ENCODE data around the gene CLK3. TPM values are rescaled to one million over a fixed set of nuclear protein-coding genes. Genes with fewer than 3 reads are reported as not detected.

The CLK3 gene
- polyA plus RNA-seq, 2 of the 4 experiments (the other 2 are of a cell fraction) = 35.7 to 48.2 TPM

DNA sequence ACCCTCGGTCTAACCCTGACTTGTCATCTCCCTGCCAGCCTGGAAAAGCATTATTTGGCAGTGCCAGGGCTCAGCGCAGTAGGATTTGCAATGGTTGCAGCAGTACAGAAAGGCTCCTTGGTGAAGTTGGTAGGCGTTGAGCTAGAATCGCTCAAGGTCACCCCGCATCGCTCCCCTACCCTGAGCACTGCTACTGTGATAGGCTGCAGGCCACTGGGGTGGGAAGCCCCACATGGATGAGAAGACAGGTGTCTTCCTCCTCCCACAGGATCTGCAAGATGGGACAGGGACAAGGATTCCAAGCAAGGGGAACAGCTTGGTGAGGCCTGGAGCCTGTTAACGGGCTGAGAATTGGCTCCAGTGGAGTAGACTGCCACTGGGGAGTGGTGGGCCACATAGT is 10.7 kb downstream of the CLK3 start:
- H3K4me2 ChIP-seq = no peak overlapping the region
- DNase-seq (ENCODE audit: low read depth in 1 of 2, low spot score in 1 of 2) (no peak), ATAC-seq (no peak), FAIRE-seq (no peak)
- H3K4me1 ChIP-seq = no peaks in the 10 kb centered on the region
- no peaks in the 10 kb centered on the region for H3K9me3 ChIP-seq
- 100% methylated on average over 1 of the region's 7 CpGs for WGBS (ENCODE audit: missing lambda C conversion rate)
- ChIA-PET POLR2A (no interaction called here), CTCF (interaction anchor here (0.6 to 23.2 kb wide), 6 partner anchors 6 to 250 kb away, joined by 3 to 701 read pairs (median 112); partner anchors contain the start of gene CLK3)
- TF ChIP-seq FOXS1 (CRISPR knock-in tag; IDR thresholded peaks at IDR 0.05) (no peak), KDM1A (IDR thresholded peaks at IDR 0.05; ENCODE audit: low read depth) (no peak), HEYL (CRISPR knock-in tag; IDR thresholded peaks at IDR 0.05) (no peak), MAFK (IDR thresholded peaks at IDR 0.05; ENCODE audit: partially characterized antibody) (no peak), NR3C1 (IDR thresholded peaks at IDR 0.05) (no peak), JUN (IDR thresholded peaks at IDR 0.05) (no peak), HDAC2 (IDR thresholded peaks at IDR 0.05) (no peak), RCOR1 (IDR thresholded peaks at IDR 0.05; ENCODE audit: low read depth, low read length) (no peak), RNF2 (IDR thresholded peaks at IDR 0.05; ENCODE audit: borderline replicate concordance, low read depth) (no peak), GATA3 (IDR thresholded peaks at IDR 0.05; ENCODE audit: borderline replicate concordance) (no peak), SMC3 (IDR thresholded peaks at IDR 0.05) (no peak), HOXB13 (CRISPR knock-in tag; IDR thresholded peaks at IDR 0.05; ENCODE audit: low read depth) (no peak), MYC (IDR thresholded peaks at IDR 0.05; ENCODE audit: borderline replicate concordance, low read length) (no peak), CHD4 (IDR thresholded peaks at IDR 0.05; ENCODE audit: borderline replicate concordance) (no peak)
- TF ChIP-seq, protein P1, sequence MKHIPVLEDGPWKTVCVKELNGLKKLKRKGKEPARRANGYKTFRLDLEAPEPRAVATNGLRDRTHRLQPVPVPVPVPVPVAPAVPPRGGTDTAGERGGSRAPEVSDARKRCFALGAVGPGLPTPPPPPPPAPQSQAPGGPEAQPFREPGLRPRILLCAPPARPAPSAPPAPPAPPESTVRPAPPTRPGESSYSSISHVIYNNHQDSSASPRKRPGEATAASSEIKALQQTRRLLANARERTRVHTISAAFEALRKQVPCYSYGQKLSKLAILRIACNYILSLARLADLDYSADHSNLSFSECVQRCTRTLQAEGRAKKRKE (CRISPR knock-in tag; IDR thresholded peaks at IDR 0.05; ENCODE audit: low read depth) = no peak
- no peak overlapping the region for H3K27ac ChIP-seq
- H3K4me3 ChIP-seq = no peak overlapping the region

DNA sequence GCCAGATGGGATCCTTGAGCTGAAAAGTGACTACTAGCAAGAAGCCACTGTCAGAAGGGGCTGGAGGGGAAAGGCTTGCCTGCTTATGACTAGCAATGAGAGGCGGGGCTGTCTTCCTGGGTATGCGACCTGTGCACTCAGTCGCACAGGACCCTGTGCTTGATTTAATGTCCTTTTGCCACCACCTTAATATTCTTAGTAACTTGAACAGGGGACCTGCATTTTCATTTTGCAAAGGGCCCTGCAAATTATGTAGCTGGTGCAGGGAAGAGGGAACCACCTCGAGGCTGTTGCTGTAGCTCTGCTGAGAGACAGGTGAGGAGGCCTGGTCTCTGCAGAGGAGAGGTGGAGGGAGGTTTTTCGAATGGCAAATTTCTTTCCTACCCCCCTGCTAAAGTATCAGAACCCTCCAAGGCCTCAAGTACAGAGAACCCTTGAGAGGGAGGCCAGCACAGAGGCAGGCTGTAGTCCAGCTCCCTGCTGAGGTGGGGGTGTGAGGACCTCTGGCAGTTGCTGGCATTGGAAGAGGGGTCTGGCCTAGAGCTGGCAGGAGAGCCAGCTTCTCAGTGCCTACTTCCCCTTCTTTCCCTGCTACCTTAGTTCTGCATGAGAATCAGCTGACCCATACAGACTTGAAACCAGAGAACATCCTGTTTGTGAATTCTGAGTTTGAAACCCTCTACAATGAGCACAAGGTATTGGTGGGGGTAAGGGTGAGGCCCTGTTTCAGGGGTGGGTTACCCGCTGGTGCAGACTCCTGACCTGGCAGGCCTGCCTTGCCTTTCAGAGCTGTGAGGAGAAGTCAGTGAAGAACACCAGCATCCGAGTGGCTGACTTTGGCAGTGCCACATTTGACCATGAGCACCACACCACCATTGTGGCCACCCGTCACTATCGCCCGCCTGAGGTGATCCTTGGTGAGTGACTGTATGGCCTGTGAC is 11.4 kb downstream of the CLK3 start:
- ATAC-seq = no peak
- ChIA-PET CTCF (interaction anchor here (0.6 to 23.2 kb wide), 5 partner anchors 6 to 235 kb away, joined by 3 to 701 read pairs (median 218); partner anchors contain the start of gene CLK3), POLR2A (no interaction called here)
- Histone ChIP-seq H3K4me2 (no peak overlapping the region), H3K4me1 (no peaks in the 10 kb centered on the region), H3K4me3 (no peak overlapping the region), H3K27ac (no peak overlapping the region), H3K9me3 (no peaks in the 10 kb centered on the region)
- 89% methylated on average over 10 of the region's 10 CpGs for WGBS (ENCODE audit: missing lambda C conversion rate)
- TF ChIP-seq FOSL2 (IDR thresholded peaks at IDR 0.05) (no peak), FOSL2 (CRISPR knock-in tag; IDR thresholded peaks at IDR 0.05) (no peak), POLR2A (IDR thresholded peaks at IDR 0.05; ENCODE audit: low read length) (no peak), CBX8 (IDR thresholded peaks at IDR 0.05) (no peak), HDAC2 (IDR thresholded peaks at IDR 0.05) (no peak), RAD21 (conservative IDR thresholded peaks at IDR 0.05 in 1 of 2, IDR thresholded peaks at IDR 0.05 in 1 of 2) (no peak), CHD2 (IDR thresholded peaks at IDR 0.05; ENCODE audit: low read length, partially characterized antibody) (no peak), KDM1A (IDR thresholded peaks at IDR 0.05; ENCODE audit: low read depth) (no peak), TFCP2L1 (CRISPR knock-in tag; IDR thresholded peaks at IDR 0.05) (no peak), MAFK (IDR thresholded peaks at IDR 0.05; ENCODE audit: partially characterized antibody) (no peak), ESRRA (IDR thresholded peaks at IDR 0.05; ENCODE audit: borderline replicate concordance, low read length) (no peak), CEBPB (IDR thresholded peaks at IDR 0.05) (no peak), MAZ (IDR thresholded peaks at IDR 0.05; ENCODE audit: borderline replicate concordance, low read depth, low read length) (no peak), ZC3H11A (IDR thresholded peaks at IDR 0.05) (no peak), FOSB (CRISPR knock-in tag; IDR thresholded peaks at IDR 0.05) (no peak), HOXA7 (CRISPR knock-in tag; IDR thresholded peaks at IDR 0.05) (no peak)
- TF ChIP-seq, protein P2, sequence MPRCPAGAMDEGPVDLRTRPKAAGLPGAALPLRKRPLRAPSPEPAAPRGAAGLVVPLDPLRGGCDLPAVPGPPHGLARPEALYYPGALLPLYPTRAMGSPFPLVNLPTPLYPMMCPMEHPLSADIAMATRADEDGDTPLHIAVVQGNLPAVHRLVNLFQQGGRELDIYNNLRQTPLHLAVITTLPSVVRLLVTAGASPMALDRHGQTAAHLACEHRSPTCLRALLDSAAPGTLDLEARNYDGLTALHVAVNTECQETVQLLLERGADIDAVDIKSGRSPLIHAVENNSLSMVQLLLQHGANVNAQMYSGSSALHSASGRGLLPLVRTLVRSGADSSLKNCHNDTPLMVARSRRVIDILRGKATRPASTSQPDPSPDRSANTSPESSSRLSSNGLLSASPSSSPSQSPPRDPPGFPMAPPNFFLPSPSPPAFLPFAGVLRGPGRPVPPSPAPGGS (IDR thresholded peaks at IDR 0.05) = no peak
- FAIRE-seq = no peak
- DNase-seq (ENCODE audit: low read depth in 1 of 2, low spot score in 1 of 2) = no peak
